HEK293 (cell line): ENCODE results near the gene UMAD1.
"Not testable (repeated sequence)": the region's sequence is repeated elsewhere in the genome, so short reads cannot be mapped to it uniquely, and the experiment has no call there.

Source experiments
- CTCF ChIA-PET: fragments of 350-600 bp; formaldehyde crosslinking; extraction: SDS; loops from one replicate; lab custom pipeline; 2021; ENCODE audit warnings: antibody characterized with exemption; lab: Yijun Ruan, JAX
- POLR2A ChIA-PET: fragments of 300-600 bp; formaldehyde crosslinking; extraction: SDS; loops from one replicate; lab custom pipeline; 2020; ENCODE audit warnings: antibody characterized with exemption, inconsistent platforms; lab: Yijun Ruan, JAX
- H3K27ac ChIP-seq: fragments of 200-500 bp; sonication (Bioruptor generic); 2 replicates; pipeline ENCODE4 v1.5.1; 2014; ENCODE audit warnings: low read depth, low read length, control low read depth, inconsistent platforms; ENCODE audit errors: extremely low read depth
- H3K36me3 ChIP-seq, 2 experiments: fragments of 200-500 bp in 1 of 2; sonication (Bioruptor generic) in 1 of 2; 1 replicate in 1 of 2; 2 replicates in 1 of 2; pipeline ENCODE4 v1.5.1; 2014 to 2017; ENCODE audit warnings: inconsistent platforms in 2 of 2, low read length in 2 of 2; ENCODE audit not compliant: control insufficient read depth in 2 of 2, insufficient read depth in 1 of 2
- H3K4me1 ChIP-seq: fragments of 200-500 bp; sonication (Bioruptor generic); 2 replicates; pipeline ENCODE4 v1.5.1; 2014; ENCODE audit warnings: mild to moderate bottlenecking, low read length, inconsistent platforms; ENCODE audit not compliant: control insufficient read depth, insufficient read depth
- H3K4me3 ChIP-seq: 2 replicates; pipeline ENCODE4 v1.5.1; 2011; ENCODE audit warnings: low read depth, mild to moderate bottlenecking, control low read depth, low read length, moderate library complexity
- H3K9me3 ChIP-seq: fragments of 200-500 bp; sonication (Bioruptor generic); 2 replicates; pipeline ENCODE4 v1.5.1; 2014; ENCODE audit warnings: low read depth, low read length, inconsistent platforms; ENCODE audit not compliant: control insufficient read depth, insufficient read depth
- ATF2 ChIP-seq: fragments of 450-650 bp; formaldehyde crosslinking; IDR thresholded peaks from 2 replicates; pipeline ENCODE4 v1.5.1; 2016; ENCODE audit warnings: missing biosample characterization, missing genetic modification characterization, low read depth
- BCL6B ChIP-seq: fragments of 450-650 bp; formaldehyde crosslinking; IDR thresholded peaks from 2 replicates; pipeline ENCODE4 v1.5.1; 2017; ENCODE audit warnings: missing biosample characterization, missing genetic modification characterization
- FEZF1 ChIP-seq: fragments of 450-650 bp; formaldehyde crosslinking; IDR thresholded peaks from 2 replicates; pipeline ENCODE4 v1.5.1; 2016; ENCODE audit warnings: missing biosample characterization, missing genetic modification characterization
- MZF1 ChIP-seq: fragments of 450-650 bp; formaldehyde crosslinking; IDR thresholded peaks from 2 replicates; pipeline ENCODE4 v1.5.1; 2017; ENCODE audit warnings: missing biosample characterization, missing genetic modification characterization, borderline replicate concordance
- SALL2 ChIP-seq: fragments of 450-650 bp; formaldehyde crosslinking; IDR thresholded peaks from 2 replicates; pipeline ENCODE4 v1.5.0; 2017; ENCODE audit warnings: missing biosample characterization, mild to moderate bottlenecking, missing genetic modification characterization, borderline replicate concordance
- SCRT1 ChIP-seq: fragments of 450-650 bp; formaldehyde crosslinking; IDR thresholded peaks from 2 replicates; pipeline ENCODE4 v1.5.1; 2016; ENCODE audit warnings: missing biosample characterization, missing genetic modification characterization, borderline replicate concordance
- SP3 ChIP-seq: fragments of 450-650 bp; formaldehyde crosslinking; IDR thresholded peaks from 2 replicates; pipeline ENCODE4 v1.5.1; 2016; ENCODE audit warnings: missing biosample characterization, missing genetic modification characterization
- ZBTB17 ChIP-seq: fragments of 450-650 bp; formaldehyde crosslinking; IDR thresholded peaks from 2 replicates; pipeline ENCODE4 v1.5.1; 2016; ENCODE audit warnings: missing biosample characterization, missing genetic modification characterization
- ZBTB48 ChIP-seq: fragments of 450-650 bp; formaldehyde crosslinking; IDR thresholded peaks from 2 replicates; pipeline ENCODE4 v1.5.1; 2016; ENCODE audit warnings: missing biosample characterization, missing genetic modification characterization
- ZFHX2 ChIP-seq: fragments of 450-650 bp; formaldehyde crosslinking; conservative IDR thresholded peaks from 2 replicates; pipeline ENCODE4 v1.5.1; 2016; ENCODE audit warnings: missing biosample characterization, missing genetic modification characterization
- ZNF146 ChIP-seq: fragments of 450-650 bp; formaldehyde crosslinking; IDR thresholded peaks from 2 replicates; pipeline ENCODE4 v1.5.1; 2016; ENCODE audit warnings: missing biosample characterization, missing genetic modification characterization
- ZNF175 ChIP-seq: fragments of 450-650 bp; formaldehyde crosslinking; IDR thresholded peaks from 2 replicates; pipeline ENCODE4 v1.5.1; 2016; ENCODE audit warnings: missing biosample characterization, missing genetic modification characterization
- ZNF239 ChIP-seq: fragments of 450-650 bp; formaldehyde crosslinking; IDR thresholded peaks from 2 replicates; pipeline ENCODE4 v1.5.1; 2016; ENCODE audit warnings: missing biosample characterization, missing genetic modification characterization
- ZNF24 ChIP-seq: fragments of 450-650 bp; formaldehyde crosslinking; IDR thresholded peaks from 2 replicates; pipeline ENCODE4 v1.5.1; 2016; ENCODE audit warnings: missing biosample characterization, missing genetic modification characterization
- ZNF248 ChIP-seq: fragments of 450-650 bp; formaldehyde crosslinking; IDR thresholded peaks from 2 replicates; pipeline ENCODE4 v1.5.1; 2017; ENCODE audit warnings: missing biosample characterization, missing genetic modification characterization
- ZNF266 ChIP-seq: fragments of 450-650 bp; formaldehyde crosslinking; IDR thresholded peaks from 2 replicates; pipeline ENCODE4 v1.5.1; 2016; ENCODE audit warnings: missing biosample characterization, missing genetic modification characterization, low read depth
- ZNF324 ChIP-seq: fragments of 450-650 bp; formaldehyde crosslinking; IDR thresholded peaks from 2 replicates; pipeline ENCODE4 v1.5.1; 2016; ENCODE audit warnings: missing biosample characterization, missing genetic modification characterization
- ZNF362 ChIP-seq: fragments of 450-650 bp; formaldehyde crosslinking; IDR thresholded peaks from 2 replicates; pipeline ENCODE4 v1.5.1; 2016; ENCODE audit warnings: missing biosample characterization, missing genetic modification characterization
- ZNF433 ChIP-seq: fragments of 450-650 bp; formaldehyde crosslinking; IDR thresholded peaks from 2 replicates; pipeline ENCODE4 v1.5.1; 2016; ENCODE audit warnings: missing biosample characterization, missing genetic modification characterization, low read depth
- ZNF521 ChIP-seq: fragments of 450-650 bp; formaldehyde crosslinking; IDR thresholded peaks from 2 replicates; pipeline ENCODE4 v1.5.1; 2017; ENCODE audit warnings: missing biosample characterization, mild to moderate bottlenecking, missing genetic modification characterization
- ZNF610 ChIP-seq: fragments of 450-650 bp; formaldehyde crosslinking; IDR thresholded peaks from 2 replicates; pipeline ENCODE4 v1.5.1; 2016; ENCODE audit warnings: missing biosample characterization, missing genetic modification characterization, borderline replicate concordance
- ZSCAN5A ChIP-seq: fragments of 450-650 bp; formaldehyde crosslinking; IDR thresholded peaks from 2 replicates; pipeline ENCODE4 v1.5.1; 2016; ENCODE audit warnings: missing biosample characterization, missing genetic modification characterization

Gene UMAD1

GRCh38 chr7:7816816-7817536 lies 176.4 kb downstream of the UMAD1 start:
- TF ChIP-seq BCL6B (tag by site-specific recombination), result no peak
- no peak for TF ChIP-seq FEZF1 (tag by site-specific recombination)
- TF ChIP-seq ZNF610 (tag by site-specific recombination), result no peak
- TF ChIP-seq ZNF433 (tag by site-specific recombination), result no peak
- no peak for TF ChIP-seq ZNF266 (tag by site-specific recombination)
- no peak for TF ChIP-seq ZBTB48 (tag by site-specific recombination)
- no peak for TF ChIP-seq SP3 (tag by site-specific recombination)
- TF ChIP-seq, all 188 proteins: peak for 0
- ChIA-PET POLR2A (no interaction called here), CTCF (interaction anchor here (0.5 to 0.7 kb wide), 2 partner anchors 19 to 362 kb away, joined by 3 to 4 read pairs; no protein-coding TSS in a partner anchor)
- no peak overlapping the region for H3K27ac ChIP-seq
- no peaks in the 10 kb centered on the region for H3K9me3 ChIP-seq
- no peak overlapping the region for H3K4me3 ChIP-seq
- H3K36me3 ChIP-seq, result no peaks in the 10 kb centered on the region
- peaks cover 7% of the 10 kb centered on the region; the same call in 1 of the 2 replicates for H3K4me1 ChIP-seq

GRCh38 chr7:7817748-7818147 lies 177.2 kb downstream of the UMAD1 start:
- no peaks in the 10 kb centered on the region for H3K36me3 ChIP-seq
- H3K27ac ChIP-seq, result no peak overlapping the region
- no peak overlapping the region for H3K4me3 ChIP-seq
- POLR2A ChIA-PET, result no interaction called here
- H3K9me3 ChIP-seq, result no peaks in the 10 kb centered on the region
- TF ChIP-seq MZF1 (no peak), ZSCAN5A (tag by site-specific recombination) (no peak), SCRT1 (tag by site-specific recombination) (no peak), ZBTB17 (tag by site-specific recombination) (no peak), ZNF24 (tag by site-specific recombination) (no peak), ZNF324 (no peak)
- TF ChIP-seq, all 188 proteins: peak for 0
- peaks cover 3% of the 10 kb centered on the region; the same call in 1 of the 2 replicates for H3K4me1 ChIP-seq
- CTCF ChIA-PET, result no interaction called here

- H3K4me3 ChIP-seq, POLR2A ChIA-PET, H3K27ac ChIP-seq, H3K4me1 ChIP-seq, H3K36me3 ChIP-seq, H3K9me3 ChIP-seq: not testable (repeated sequence)
- 0 out of 2 replicates have a peak, but pooled peaks have one; percentile 30 for TF ChIP-seq ZNF146
- CTCF ChIA-PET, result interaction anchor here (0.6 kb wide), 1 partner anchor 301 kb away, joined by 3 read pairs; no protein-coding TSS in a partner anchor
Observed at GRCh38 chr7:7818179-7818578, 177.6 kb downstream of the UMAD1 start.

- H3K36me3 ChIP-seq, result no peaks in the 10 kb centered on the region
- peaks cover 3% of the 10 kb centered on the region; the same call in 1 of the 2 replicates for H3K4me1 ChIP-seq
- POLR2A ChIA-PET, result no interaction called here
- no peak overlapping the region for H3K4me3 ChIP-seq
- no peaks in the 10 kb centered on the region for H3K9me3 ChIP-seq
- H3K27ac ChIP-seq, result no peak overlapping the region
- CTCF ChIA-PET, result no interaction called here
- TF ChIP-seq ATF2, result no peak
- TF ChIP-seq ZNF266 (tag by site-specific recombination), result no peak
- TF ChIP-seq ZFHX2 (tag by site-specific recombination), result no peak
- TF ChIP-seq ZNF521 (tag by site-specific recombination), result no peak
- no peak for TF ChIP-seq SALL2 (tag by site-specific recombination)
- TF ChIP-seq ZNF248 (tag by site-specific recombination), result no peak
- no peak for TF ChIP-seq ZNF239 (tag by site-specific recombination)
- TF ChIP-seq ZNF362 (tag by site-specific recombination), result no peak
- no peak for TF ChIP-seq ZNF175 (tag by site-specific recombination)
Observed at GRCh38 chr7:7819442-7820247, 179.1 kb downstream of the UMAD1 start.
